ENCODE measurements around the gene MPO. TPM values are rescaled to one million over a fixed set of nuclear protein-coding genes. Genes with fewer than 3 reads are reported as not detected.
A peak's percentile ranks its signal among the peaks of the same experiment; 100 is the strongest.

The MPO gene, protein sequence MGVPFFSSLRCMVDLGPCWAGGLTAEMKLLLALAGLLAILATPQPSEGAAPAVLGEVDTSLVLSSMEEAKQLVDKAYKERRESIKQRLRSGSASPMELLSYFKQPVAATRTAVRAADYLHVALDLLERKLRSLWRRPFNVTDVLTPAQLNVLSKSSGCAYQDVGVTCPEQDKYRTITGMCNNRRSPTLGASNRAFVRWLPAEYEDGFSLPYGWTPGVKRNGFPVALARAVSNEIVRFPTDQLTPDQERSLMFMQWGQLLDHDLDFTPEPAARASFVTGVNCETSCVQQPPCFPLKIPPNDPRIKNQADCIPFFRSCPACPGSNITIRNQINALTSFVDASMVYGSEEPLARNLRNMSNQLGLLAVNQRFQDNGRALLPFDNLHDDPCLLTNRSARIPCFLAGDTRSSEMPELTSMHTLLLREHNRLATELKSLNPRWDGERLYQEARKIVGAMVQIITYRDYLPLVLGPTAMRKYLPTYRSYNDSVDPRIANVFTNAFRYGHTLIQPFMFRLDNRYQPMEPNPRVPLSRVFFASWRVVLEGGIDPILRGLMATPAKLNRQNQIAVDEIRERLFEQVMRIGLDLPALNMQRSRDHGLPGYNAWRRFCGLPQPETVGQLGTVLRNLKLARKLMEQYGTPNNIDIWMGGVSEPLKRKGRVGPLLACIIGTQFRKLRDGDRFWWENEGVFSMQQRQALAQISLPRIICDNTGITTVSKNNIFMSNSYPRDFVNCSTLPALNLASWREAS
- total RNA-seq (2014; rRNA removed; shearing (Covaris generic); ENCODE audit: low replicate concordance): not detected in 2 replicates

DNA sequence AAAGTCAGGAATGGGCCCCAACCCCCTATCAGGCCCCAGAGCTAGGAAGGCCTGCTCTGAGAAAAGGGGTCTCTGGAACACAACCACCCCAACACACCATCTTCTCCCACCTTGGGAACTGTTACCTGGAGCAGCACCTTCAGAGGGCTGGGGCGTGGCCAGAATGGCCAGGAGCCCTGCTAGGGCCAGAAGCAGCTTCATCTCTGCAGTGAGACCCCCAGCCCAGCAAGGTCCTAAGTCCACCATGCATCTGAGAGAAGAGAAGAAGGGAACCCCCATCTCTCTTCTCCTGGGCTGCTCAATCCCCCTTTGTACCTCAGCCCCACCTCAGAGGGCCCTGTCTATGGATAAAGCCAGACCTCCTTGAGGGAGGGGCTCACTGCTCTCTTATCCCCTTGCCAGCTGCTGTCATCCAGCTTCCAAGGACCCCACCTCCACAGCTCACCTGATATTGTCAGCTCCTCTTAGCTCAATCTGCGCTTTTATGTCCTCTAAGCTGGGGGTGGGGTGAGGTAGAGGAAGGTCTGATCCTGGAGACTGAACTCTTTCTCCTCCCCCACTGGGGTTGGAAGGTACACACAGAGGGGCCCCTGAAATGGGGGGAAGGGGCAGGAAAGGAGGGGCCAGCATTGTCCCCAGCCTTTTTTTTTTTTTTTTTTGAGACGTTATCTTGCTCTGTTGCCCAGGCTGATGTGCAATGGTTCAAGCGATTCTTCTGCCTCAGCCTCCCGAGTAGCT lies at the start of gene MPO:
Gene MPO, minus strand, starts transcription at position 456 of the 738 bp plus-strand sequence. Its CDS starts 177 bp downstream, at position 279.
- Histone ChIP-seq H3K9me3 (no peaks in the 10 kb centered on the region), H3K4me3 (no peak within 1 kb of the TSS), H3K27me3 (no peaks in the 10 kb centered on the region), H3K36me3 (no peaks in the 10 kb centered on the region)
- DNase-seq: no peak

DNA sequence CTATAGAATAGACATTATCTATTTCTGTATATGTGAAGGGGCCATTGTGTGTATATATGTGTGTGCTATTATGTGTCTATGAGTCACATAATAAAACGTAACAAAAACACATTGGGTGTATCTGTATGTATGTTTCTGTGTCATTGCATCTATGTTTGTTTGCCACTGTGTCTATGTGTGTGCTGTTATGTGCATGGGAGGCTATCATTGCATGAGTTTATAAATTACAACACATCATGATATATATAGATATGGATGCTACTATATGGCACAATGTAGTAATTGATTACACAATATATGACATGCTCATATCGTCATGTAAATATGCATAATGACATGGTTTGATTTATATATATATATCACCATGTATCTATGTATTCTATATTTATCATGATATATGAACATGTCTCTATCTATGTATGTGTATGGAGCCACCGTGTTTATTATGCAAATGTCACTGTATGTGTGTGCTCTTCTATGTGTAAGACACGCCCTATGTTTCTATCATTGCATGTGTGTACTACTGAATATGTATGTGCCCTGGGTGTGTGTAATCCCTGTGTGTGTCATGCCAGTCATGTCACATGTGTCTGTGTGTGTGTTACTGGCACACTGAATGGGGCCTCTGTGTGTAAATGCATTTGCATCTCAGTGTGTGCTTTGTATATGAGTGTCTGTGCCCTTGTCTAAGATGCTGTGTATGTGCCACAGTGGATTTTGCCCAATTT lies 49.2 kb upstream of the MPO start:
- Histone ChIP-seq H3K9me3 (no peaks in the 10 kb centered on the region), H3K27me3 (no peaks in the 10 kb centered on the region), H3K36me3 (no peaks in the 10 kb centered on the region), H3K4me3 (no peak overlapping the region)
- DNase-seq: no peak

DNA sequence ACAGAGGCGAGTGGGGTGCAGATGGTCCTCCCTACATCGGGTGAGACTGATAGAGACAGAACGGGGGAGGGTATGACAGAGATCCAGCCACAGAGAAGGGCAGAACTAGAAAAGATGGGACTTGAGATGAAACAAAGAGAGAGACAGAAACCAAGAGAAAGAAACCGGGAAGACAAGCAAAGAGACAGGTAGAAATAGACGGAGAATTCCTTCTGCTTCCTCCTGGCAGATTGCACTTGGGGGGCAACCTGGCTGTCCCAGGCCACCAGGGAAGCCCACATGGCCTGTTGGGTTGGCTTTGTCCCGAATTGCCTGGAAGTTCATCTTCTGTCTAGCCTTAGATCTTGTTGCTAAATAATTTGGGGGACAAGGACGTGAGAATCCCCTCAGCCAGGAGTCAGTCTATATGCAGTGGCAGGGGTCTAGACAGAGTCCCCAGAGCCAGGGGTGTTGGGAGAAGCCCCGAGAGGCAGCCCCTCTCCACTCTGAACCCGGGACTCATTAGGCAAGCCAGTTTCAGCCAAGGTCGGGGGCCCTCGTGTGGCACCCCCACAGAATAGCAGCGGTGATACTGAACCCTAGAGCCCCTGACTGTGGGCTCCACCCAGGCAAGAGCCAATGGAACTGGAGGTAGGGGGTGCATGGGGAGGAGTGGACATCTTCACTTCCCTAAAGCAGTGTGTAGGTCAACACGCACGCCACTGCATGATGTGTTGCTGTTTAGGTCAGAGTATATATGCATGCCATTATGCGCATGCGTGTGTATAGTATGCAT lies 48.5 kb upstream of the MPO start:
- no peak for DNase-seq
- H3K4me3 ChIP-seq: no peak overlapping the region
- H3K36me3 ChIP-seq: no peaks in the 10 kb centered on the region
- no peaks in the 10 kb centered on the region for H3K9me3 ChIP-seq
- H3K27me3 ChIP-seq: no peaks in the 10 kb centered on the region

DNA sequence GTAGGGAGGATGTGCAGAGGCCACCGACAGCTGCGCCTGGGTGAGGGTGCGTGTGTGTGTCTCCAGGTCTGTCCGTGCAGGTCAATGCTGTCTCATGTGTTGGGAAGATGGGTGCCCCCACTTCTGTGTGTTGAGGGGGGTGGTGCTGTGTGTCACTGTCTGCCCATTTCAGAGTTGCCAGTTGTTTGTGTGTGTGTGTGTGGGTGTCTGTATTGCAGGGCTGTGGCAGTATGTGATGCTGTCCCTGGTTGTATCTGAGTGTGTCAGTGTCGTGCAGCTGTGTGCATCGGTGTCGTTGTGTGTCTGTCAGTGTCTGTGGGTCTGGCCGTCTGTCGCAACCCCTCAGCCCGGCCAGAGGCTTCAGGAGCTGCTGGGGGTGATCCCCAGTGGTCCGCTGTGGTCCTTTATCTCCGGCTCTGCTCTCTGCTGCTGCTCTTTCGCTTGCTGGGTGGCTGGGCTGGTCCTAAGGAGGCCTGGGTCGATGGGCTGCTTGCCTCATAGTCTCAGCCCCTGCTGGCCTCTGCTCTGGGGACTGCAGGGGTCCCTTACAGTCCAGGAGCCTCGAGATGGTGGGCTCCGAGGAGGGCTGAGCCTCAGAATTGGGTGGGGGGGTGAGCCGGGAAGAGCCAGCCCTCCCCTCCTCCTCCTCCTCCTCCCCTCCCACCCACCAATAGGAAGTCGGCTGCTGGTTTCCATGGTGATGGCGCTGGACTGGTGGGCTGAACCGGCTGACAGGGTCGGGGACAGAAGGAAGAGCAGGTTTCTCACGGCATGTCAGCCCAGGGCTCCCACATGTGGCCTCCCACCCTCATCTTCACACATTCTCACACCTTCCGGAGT lies 47.7 kb upstream of the MPO start, which contains the start of gene TSPOAP1:
Gene TSPOAP1, minus strand, starts transcription at position 601 of the 840 bp plus-strand sequence. CDS start 875 bp downstream, outside the sequence.
- Histone ChIP-seq H3K36me3 (no peaks in the 10 kb centered on the region), H3K9me3 (no peaks in the 10 kb centered on the region), H3K4me3 (no peak within 1 kb of the TSS), H3K27me3 (no peaks in the 10 kb centered on the region)
- DNase-seq: no peak

- Histone ChIP-seq H3K27me3 (no peaks in the 10 kb centered on the region), H3K9me3 (no peaks in the 10 kb centered on the region), H3K4me3 (no peak overlapping the region), H3K36me3 (no peaks in the 10 kb centered on the region)
- DNase-seq: no peak
These were observed 46.8 kb upstream of the MPO start for GRCh38 chr17:58327363-58328194.

- no peaks in the 10 kb centered on the region for H3K9me3 ChIP-seq
- no peak overlapping the region for H3K4me3 ChIP-seq
- no peaks in the 10 kb centered on the region for H3K27me3 ChIP-seq
- H3K36me3 ChIP-seq: no peaks in the 10 kb centered on the region
- DNase-seq: no peak
These were observed 46.1 kb upstream of the MPO start for GRCh38 chr17:58326609-58327362.

GRCh38 chr17:58325976-58326468 lies 45.3 kb upstream of the MPO start:
- H3K4me3 ChIP-seq: no peak overlapping the region
- no peaks in the 10 kb centered on the region for H3K9me3 ChIP-seq
- H3K27me3 ChIP-seq: no peaks in the 10 kb centered on the region
- no peak for DNase-seq
- no peaks in the 10 kb centered on the region for H3K36me3 ChIP-seq

GRCh38 chr17:58325289-58325726 lies 44.6 kb upstream of the MPO start:
- Histone ChIP-seq H3K4me3 (no peak overlapping the region), H3K36me3 (no peaks in the 10 kb centered on the region), H3K9me3 (no peaks in the 10 kb centered on the region), H3K27me3 (no peaks in the 10 kb centered on the region)
- DNase-seq: no peak

- DNase-seq: peak; percentile 81
- no peaks in the 10 kb centered on the region for H3K36me3 ChIP-seq
- H3K27me3 ChIP-seq: no peaks in the 10 kb centered on the region
These were observed 43.9 kb upstream of the MPO start for GRCh38 chr17:58324409-58325288.

GRCh38 chr17:58324056-58324408 lies 43.3 kb upstream of the MPO start:
- H3K9me3 ChIP-seq: no peaks in the 10 kb centered on the region
- DNase-seq: no peak

More at GRCh38 chr17:58324409-58325288, 43.9 kb upstream of the MPO start:
- H3K4me3 ChIP-seq: peak overlapping the region; percentile 54
- no peaks in the 10 kb centered on the region for H3K9me3 ChIP-seq

GRCh38 chr17:58323366-58324055 lies 42.8 kb upstream of the MPO start:
- DNase-seq: no peak
- H3K36me3 ChIP-seq: no peaks in the 10 kb centered on the region
- H3K9me3 ChIP-seq: no peaks in the 10 kb centered on the region
- peak overlapping the region; percentile 54 for H3K4me3 ChIP-seq
- no peaks in the 10 kb centered on the region for H3K27me3 ChIP-seq

More at GRCh38 chr17:58324056-58324408, 43.3 kb upstream of the MPO start:
- Histone ChIP-seq H3K36me3 (no peaks in the 10 kb centered on the region), H3K4me3 (peak overlapping the region; percentile 54), H3K27me3 (no peaks in the 10 kb centered on the region)

GRCh38 chr17:58322581-58323185 lies 41.9 kb upstream of the MPO start:
- Histone ChIP-seq H3K27me3 (no peaks in the 10 kb centered on the region), H3K9me3 (no peaks in the 10 kb centered on the region), H3K36me3 (no peaks in the 10 kb centered on the region), H3K4me3 (no peak overlapping the region)
- DNase-seq: no peak
